ENCODE results near the gene STXBP5.

The STXBP5 gene

GRCh38 chr6:147397306-147397705 is 193.1 kb downstream of the STXBP5 start:
- no peaks in the 10 kb centered on the region for H3K27me3 Mint-ChIP-seq
- H3K4me1 Mint-ChIP-seq, result peaks cover 15% of the 10 kb centered on the region
- no peak for DNase-seq
- H3K27ac Mint-ChIP-seq, result no peak overlapping the region
- H3K9me3 Mint-ChIP-seq, result peaks cover 13% of the 10 kb centered on the region
- H3K36me3 Mint-ChIP-seq (ENCODE audit: low read depth), result no peaks in the 10 kb centered on the region
- H3K4me3 Mint-ChIP-seq, result no peak overlapping the region
- no peak for ATAC-seq

GRCh38 chr6:147400968-147401367 is 196.8 kb downstream of the STXBP5 start:
- Mint-ChIP-seq H3K27ac (no peak overlapping the region), H3K4me3 (no peak overlapping the region), H3K36me3 (ENCODE audit: low read depth) (no peaks in the 10 kb centered on the region), H3K27me3 (peaks cover 2% of the 10 kb centered on the region), H3K4me1 (no peaks in the 10 kb centered on the region), H3K9me3 (peaks cover 26% of the 10 kb centered on the region)
- no peak for ATAC-seq
- no peak for DNase-seq

- no peak for ATAC-seq
- peaks cover 2% of the 10 kb centered on the region for H3K27me3 Mint-ChIP-seq
- H3K4me1 Mint-ChIP-seq, result no peaks in the 10 kb centered on the region
- no peaks in the 10 kb centered on the region for H3K36me3 Mint-ChIP-seq (ENCODE audit: low read depth)
- no peak for DNase-seq
- no peak overlapping the region for H3K4me3 Mint-ChIP-seq
- no peak overlapping the region for H3K27ac Mint-ChIP-seq
- peaks cover 26% of the 10 kb centered on the region for H3K9me3 Mint-ChIP-seq
Observed at GRCh38 chr6:147401779-147402178, 197.6 kb downstream of the STXBP5 start.

GRCh38 chr6:147406783-147407182 is 202.6 kb downstream of the STXBP5 start:
- Mint-ChIP-seq H3K27ac (no peak overlapping the region), H3K36me3 (ENCODE audit: low read depth) (no peaks in the 10 kb centered on the region), H3K9me3 (peaks cover 20% of the 10 kb centered on the region), H3K27me3 (peaks cover 6% of the 10 kb centered on the region), H3K4me3 (no peak overlapping the region), H3K4me1 (no peaks in the 10 kb centered on the region)
- DNase-seq, result no peak
- no peak for ATAC-seq

GRCh38 chr6:147407571-147407970 is 203.4 kb downstream of the STXBP5 start:
- Mint-ChIP-seq H3K36me3 (ENCODE audit: low read depth) (no peaks in the 10 kb centered on the region), H3K27ac (no peak overlapping the region), H3K4me1 (no peaks in the 10 kb centered on the region), H3K9me3 (peaks cover 15% of the 10 kb centered on the region), H3K27me3 (peaks cover 6% of the 10 kb centered on the region), H3K4me3 (no peak overlapping the region)
- no peak for DNase-seq
- ATAC-seq, result no peak

GRCh38 chr6:147416622-147417021 is 212.4 kb downstream of the STXBP5 start:
- DNase-seq (no peak), ATAC-seq (no peak)
- Mint-ChIP-seq H3K36me3 (ENCODE audit: low read depth) (no peaks in the 10 kb centered on the region), H3K27ac (no peak overlapping the region), H3K4me1 (no peaks in the 10 kb centered on the region), H3K9me3 (peaks cover under 1% of the 10 kb centered on the region), H3K4me3 (no peak overlapping the region), H3K27me3 (peaks cover 4% of the 10 kb centered on the region)

- DNase-seq, result no peak
- Mint-ChIP-seq H3K4me1 (no peaks in the 10 kb centered on the region), H3K4me3 (no peak overlapping the region), H3K36me3 (ENCODE audit: low read depth) (no peaks in the 10 kb centered on the region), H3K9me3 (peaks cover 4% of the 10 kb centered on the region), H3K27ac (no peak overlapping the region), H3K27me3 (peaks cover 4% of the 10 kb centered on the region)
- no peak for ATAC-seq
Observed at GRCh38 chr6:147417954-147418353, 213.7 kb downstream of the STXBP5 start.

GRCh38 chr6:147418523-147418922 is 214.3 kb downstream of the STXBP5 start:
- ATAC-seq, result no peak
- H3K36me3 Mint-ChIP-seq (ENCODE audit: low read depth), result no peaks in the 10 kb centered on the region
- DNase-seq, result no peak

GRCh38 chr6:147421903-147422302 is 217.7 kb downstream of the STXBP5 start:
- DNase-seq (no peak), ATAC-seq (no peak)
- Mint-ChIP-seq H3K27ac (no peak overlapping the region), H3K36me3 (ENCODE audit: low read depth) (no peaks in the 10 kb centered on the region), H3K4me3 (no peak overlapping the region), H3K9me3 (peaks cover 12% of the 10 kb centered on the region), H3K4me1 (no peaks in the 10 kb centered on the region), H3K27me3 (peaks cover 2% of the 10 kb centered on the region)

More at GRCh38 chr6:147418523-147418922, 214.3 kb downstream of the STXBP5 start:
- Mint-ChIP-seq H3K4me3 (no peak overlapping the region), H3K9me3 (peaks cover 8% of the 10 kb centered on the region), H3K27me3 (peaks cover 2% of the 10 kb centered on the region), H3K4me1 (no peaks in the 10 kb centered on the region), H3K27ac (no peak overlapping the region)

GRCh38 chr6:147423111-147423510 is 218.9 kb downstream of the STXBP5 start:
- H3K27me3 Mint-ChIP-seq, result peaks cover 2% of the 10 kb centered on the region
- ATAC-seq (no peak), DNase-seq (no peak)
- no peaks in the 10 kb centered on the region for H3K4me1 Mint-ChIP-seq
- H3K36me3 Mint-ChIP-seq (ENCODE audit: low read depth), result no peaks in the 10 kb centered on the region
- no peak overlapping the region for H3K27ac Mint-ChIP-seq
- no peak overlapping the region for H3K4me3 Mint-ChIP-seq
- H3K9me3 Mint-ChIP-seq, result peaks cover 12% of the 10 kb centered on the region

- Mint-ChIP-seq H3K4me1 (no peaks in the 10 kb centered on the region), H3K9me3 (no peaks in the 10 kb centered on the region), H3K27ac (no peak overlapping the region), H3K4me3 (no peak overlapping the region), H3K36me3 (ENCODE audit: low read depth) (no peaks in the 10 kb centered on the region), H3K27me3 (peaks cover 9% of the 10 kb centered on the region)
- no peak for DNase-seq
- ATAC-seq, result no peak
Observed at GRCh38 chr6:147429794-147430193, 225.6 kb downstream of the STXBP5 start.

- no peaks in the 10 kb centered on the region for H3K9me3 Mint-ChIP-seq
- H3K4me1 Mint-ChIP-seq, result no peaks in the 10 kb centered on the region
- no peak for ATAC-seq
- peaks cover 9% of the 10 kb centered on the region for H3K27me3 Mint-ChIP-seq
- H3K27ac Mint-ChIP-seq, result no peak overlapping the region
- DNase-seq, result no peak
- no peaks in the 10 kb centered on the region for H3K36me3 Mint-ChIP-seq (ENCODE audit: low read depth)
- H3K4me3 Mint-ChIP-seq, result no peak overlapping the region
Observed at GRCh38 chr6:147430811-147431210, 226.6 kb downstream of the STXBP5 start.

GRCh38 chr6:147434076-147434475 is 229.9 kb downstream of the STXBP5 start:
- no peak overlapping the region for H3K4me3 Mint-ChIP-seq
- no peak overlapping the region for H3K27ac Mint-ChIP-seq
- DNase-seq, result no peak
- no peak for ATAC-seq
- no peaks in the 10 kb centered on the region for H3K4me1 Mint-ChIP-seq
- peaks cover 5% of the 10 kb centered on the region for H3K27me3 Mint-ChIP-seq
- no peaks in the 10 kb centered on the region for H3K36me3 Mint-ChIP-seq (ENCODE audit: low read depth)
- no peaks in the 10 kb centered on the region for H3K9me3 Mint-ChIP-seq

GRCh38 chr6:147434516-147434915 is 230.3 kb downstream of the STXBP5 start:
- H3K4me3 Mint-ChIP-seq, result no peak overlapping the region
- H3K4me1 Mint-ChIP-seq, result no peaks in the 10 kb centered on the region
- H3K9me3 Mint-ChIP-seq, result no peaks in the 10 kb centered on the region
- no peak for DNase-seq
- H3K27ac Mint-ChIP-seq, result no peak overlapping the region
- H3K36me3 Mint-ChIP-seq (ENCODE audit: low read depth), result no peaks in the 10 kb centered on the region
- no peak for ATAC-seq
- H3K27me3 Mint-ChIP-seq, result peaks cover 5% of the 10 kb centered on the region

GRCh38 chr6:147437615-147438014 is 233.4 kb downstream of the STXBP5 start:
- no peaks in the 10 kb centered on the region for H3K36me3 Mint-ChIP-seq (ENCODE audit: low read depth)
- DNase-seq (no peak), ATAC-seq (no peak)
- H3K4me1 Mint-ChIP-seq, result no peaks in the 10 kb centered on the region
- no peak overlapping the region for H3K27ac Mint-ChIP-seq
- H3K4me3 Mint-ChIP-seq, result no peak overlapping the region
- H3K27me3 Mint-ChIP-seq, result peaks cover 5% of the 10 kb centered on the region
- no peaks in the 10 kb centered on the region for H3K9me3 Mint-ChIP-seq

GRCh38 chr6:147438758-147439528 is 234.7 kb downstream of the STXBP5 start:
- H3K9me3 Mint-ChIP-seq, result no peaks in the 10 kb centered on the region
- H3K27ac Mint-ChIP-seq, result no peak overlapping the region
- no peak for ATAC-seq
- no peak for DNase-seq
- no peak overlapping the region for H3K4me3 Mint-ChIP-seq
- H3K4me1 Mint-ChIP-seq, result no peaks in the 10 kb centered on the region
- H3K36me3 Mint-ChIP-seq (ENCODE audit: low read depth), result no peaks in the 10 kb centered on the region
- no peaks in the 10 kb centered on the region for H3K27me3 Mint-ChIP-seq

Data from activated naive CD8-positive, alpha-beta T cell treated with anti-CD3 and anti-CD28 coated beads, Interleukin-2, amount 50 U/mL, for 24 hours (primary cell).